Measurements from ENCODE around the gene PPARGC1A. TPM values are rescaled to one million over a fixed set of nuclear protein-coding genes. Genes with fewer than 3 reads are reported as not detected.
A peak's percentile ranks its signal among the peaks of the same experiment; 100 is the strongest.

The PPARGC1A gene
- total and polyA plus RNA-seq, 2 experiments from 2014 or later: 6.7 to 16.6 TPM

DNA sequence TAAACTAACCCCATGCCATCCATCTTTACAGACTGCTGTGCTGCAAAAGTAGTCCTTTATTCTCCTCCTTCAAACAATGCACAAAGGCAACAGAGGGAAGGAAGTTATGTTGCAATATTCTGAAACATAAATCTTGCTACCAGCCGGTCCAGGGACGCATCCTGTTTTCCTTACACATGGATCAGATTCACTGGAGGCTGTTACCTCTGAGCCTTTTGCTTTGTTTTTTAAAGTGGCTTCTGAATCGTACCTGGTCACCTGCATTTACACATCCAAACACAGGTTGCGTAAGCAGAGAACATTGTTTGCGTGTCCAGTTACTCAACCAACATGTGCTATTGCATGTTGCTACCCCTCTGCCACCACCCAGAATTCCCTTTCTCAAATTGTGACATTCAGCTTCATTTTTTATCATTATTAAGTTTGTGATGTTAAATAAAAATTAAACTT, 8.8 kb downstream of the PPARGC1A start:
- H3K27ac ChIP-seq: peak overlapping the region; percentile 20
- no peaks in the 10 kb centered on the region for H4K20me1 ChIP-seq (ENCODE audit: insufficient read depth, poor library complexity, severe bottlenecking)
- no peak for DNase-seq (ENCODE audit: low spot score)
- H3K79me2 ChIP-seq: no peaks in the 10 kb centered on the region
- H3K4me1 ChIP-seq (ENCODE audit: insufficient read depth): peaks cover 21% of the 10 kb centered on the region
- 65% methylated on average over 5 of the region's 5 CpGs for WGBS (ENCODE audit: low lambda C conversion rate, missing lambda C conversion rate)
- no peaks in the 10 kb centered on the region for H3K36me3 ChIP-seq (replicated peaks; ENCODE audit: insufficient read depth, low read depth)
- H3K27me3 ChIP-seq: no peaks in the 10 kb centered on the region
- H3K9me2 ChIP-seq (replicated peaks; ENCODE audit: insufficient read depth): no peaks in the 10 kb centered on the region
- no peak overlapping the region for H3K4me3 ChIP-seq
- no peak overlapping the region for H2AFZ ChIP-seq
- TF ChIP-seq EZH2phosphoT487 (IDR thresholded peaks at IDR 0.05; ENCODE audit: low read depth, severe bottlenecking, unreplicated experiment) (no peak), EZH2 (IDR thresholded peaks at IDR 0.05; ENCODE audit: borderline replicate concordance) (no peak)
- TF ChIP-seq, protein P1, sequence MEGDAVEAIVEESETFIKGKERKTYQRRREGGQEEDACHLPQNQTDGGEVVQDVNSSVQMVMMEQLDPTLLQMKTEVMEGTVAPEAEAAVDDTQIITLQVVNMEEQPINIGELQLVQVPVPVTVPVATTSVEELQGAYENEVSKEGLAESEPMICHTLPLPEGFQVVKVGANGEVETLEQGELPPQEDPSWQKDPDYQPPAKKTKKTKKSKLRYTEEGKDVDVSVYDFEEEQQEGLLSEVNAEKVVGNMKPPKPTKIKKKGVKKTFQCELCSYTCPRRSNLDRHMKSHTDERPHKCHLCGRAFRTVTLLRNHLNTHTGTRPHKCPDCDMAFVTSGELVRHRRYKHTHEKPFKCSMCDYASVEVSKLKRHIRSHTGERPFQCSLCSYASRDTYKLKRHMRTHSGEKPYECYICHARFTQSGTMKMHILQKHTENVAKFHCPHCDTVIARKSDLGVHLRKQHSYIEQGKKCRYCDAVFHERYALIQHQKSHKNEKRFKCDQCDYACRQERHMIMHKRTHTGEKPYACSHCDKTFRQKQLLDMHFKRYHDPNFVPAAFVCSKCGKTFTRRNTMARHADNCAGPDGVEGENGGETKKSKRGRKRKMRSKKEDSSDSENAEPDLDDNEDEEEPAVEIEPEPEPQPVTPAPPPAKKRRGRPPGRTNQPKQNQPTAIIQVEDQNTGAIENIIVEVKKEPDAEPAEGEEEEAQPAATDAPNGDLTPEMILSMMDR (IDR thresholded peaks at IDR 0.05; ENCODE audit: poor library complexity): no peak
- H3K9me3 ChIP-seq (ENCODE audit: low read depth): no peaks in the 10 kb centered on the region
- no peak overlapping the region for H3K4me2 ChIP-seq

DNA sequence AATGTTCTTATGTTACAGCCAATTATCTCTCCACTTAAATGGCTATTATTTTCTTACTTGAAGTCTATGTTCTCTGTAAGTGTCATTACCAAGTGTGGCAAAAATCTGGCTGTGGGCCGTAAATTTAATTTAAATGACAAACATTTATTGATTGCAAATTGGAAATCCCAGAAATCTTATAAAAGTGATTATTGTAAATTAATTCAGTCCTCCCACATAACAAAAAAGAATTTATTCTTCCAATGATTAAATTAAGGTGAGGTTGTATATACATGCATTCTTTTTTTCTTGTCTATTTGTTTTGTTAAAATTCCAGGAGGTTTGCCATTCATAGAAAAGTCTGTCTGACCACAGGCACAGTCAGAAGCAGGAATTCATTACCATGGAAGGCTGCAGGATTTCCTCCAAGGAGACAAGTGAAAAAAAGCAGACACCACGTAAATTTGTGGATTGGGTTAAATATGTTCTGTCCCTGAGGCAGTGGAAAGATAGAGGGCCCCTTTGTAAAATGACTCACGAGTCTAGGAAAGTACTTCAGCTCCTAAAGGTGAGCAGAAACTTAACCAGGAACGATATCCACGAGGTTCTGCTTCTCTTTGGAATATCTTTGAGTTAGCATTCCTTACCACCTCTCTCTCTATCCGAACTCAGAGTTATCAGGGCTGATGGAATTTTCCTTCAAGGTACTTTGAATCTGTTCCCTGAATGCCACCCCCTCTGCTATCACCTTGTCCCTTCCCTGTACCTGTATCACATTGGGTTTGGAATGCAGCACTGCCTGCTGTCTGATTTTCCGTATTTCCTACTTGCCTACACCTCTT, 10.7 kb downstream of the PPARGC1A start:
- Histone ChIP-seq H3K36me3 (replicated peaks; ENCODE audit: insufficient read depth, low read depth) (no peaks in the 10 kb centered on the region), H3K79me2 (no peaks in the 10 kb centered on the region), H3K9me2 (replicated peaks; ENCODE audit: insufficient read depth) (no peaks in the 10 kb centered on the region), H3K9me3 (ENCODE audit: low read depth) (no peaks in the 10 kb centered on the region), H4K20me1 (ENCODE audit: insufficient read depth, poor library complexity, severe bottlenecking) (no peaks in the 10 kb centered on the region), H3K4me2 (peak overlapping the region; percentile 44), H3K4me3 (no peak overlapping the region), H3K27me3 (no peaks in the 10 kb centered on the region), H3K4me1 (ENCODE audit: insufficient read depth) (peaks cover 36% of the 10 kb centered on the region), H2AFZ (no peak overlapping the region), H3K27ac (peak overlapping the region; percentile 44)
- peak; percentile 30 for DNase-seq (ENCODE audit: low spot score)
- WGBS (ENCODE audit: low lambda C conversion rate, missing lambda C conversion rate): 28% methylated on average over 7 of the region's 7 CpGs
- TF ChIP-seq EZH2 (IDR thresholded peaks at IDR 0.05; ENCODE audit: borderline replicate concordance) (no peak), EZH2phosphoT487 (IDR thresholded peaks at IDR 0.05; ENCODE audit: low read depth, severe bottlenecking, unreplicated experiment) (no peak)
- TF ChIP-seq, protein P1 (IDR thresholded peaks at IDR 0.05; ENCODE audit: poor library complexity): no peak

GRCh38 chr4:23878246-23878891, 11.5 kb downstream of the PPARGC1A start:
- DNase-seq (ENCODE audit: low spot score): no peak
- Histone ChIP-seq H3K36me3 (replicated peaks; ENCODE audit: insufficient read depth, low read depth) (no peaks in the 10 kb centered on the region), H4K20me1 (ENCODE audit: insufficient read depth, poor library complexity, severe bottlenecking) (no peaks in the 10 kb centered on the region), H3K9me3 (ENCODE audit: low read depth) (no peaks in the 10 kb centered on the region), H3K9me2 (replicated peaks; ENCODE audit: insufficient read depth) (no peaks in the 10 kb centered on the region), H3K79me2 (no peaks in the 10 kb centered on the region), H2AFZ (no peak overlapping the region), H3K4me2 (peak overlapping the region; percentile 44), H3K4me3 (no peak overlapping the region), H3K4me1 (ENCODE audit: insufficient read depth) (peaks cover 36% of the 10 kb centered on the region), H3K27ac (peak overlapping the region; percentile 44), H3K27me3 (no peaks in the 10 kb centered on the region)
- TF ChIP-seq EZH2 (IDR thresholded peaks at IDR 0.05; ENCODE audit: borderline replicate concordance) (no peak), EZH2phosphoT487 (IDR thresholded peaks at IDR 0.05; ENCODE audit: low read depth, severe bottlenecking, unreplicated experiment) (no peak)
- TF ChIP-seq, protein P1 (IDR thresholded peaks at IDR 0.05; ENCODE audit: poor library complexity): no peak
- WGBS (ENCODE audit: low lambda C conversion rate, missing lambda C conversion rate): 26% methylated on average over 6 of the region's 6 CpGs
